ENCODE data around the gene UNCX.
"Not testable (repeated sequence)": the region's sequence is repeated elsewhere in the genome, so short reads cannot be mapped to it uniquely, and the experiment has no call there.

UNCX gene

DNA sequence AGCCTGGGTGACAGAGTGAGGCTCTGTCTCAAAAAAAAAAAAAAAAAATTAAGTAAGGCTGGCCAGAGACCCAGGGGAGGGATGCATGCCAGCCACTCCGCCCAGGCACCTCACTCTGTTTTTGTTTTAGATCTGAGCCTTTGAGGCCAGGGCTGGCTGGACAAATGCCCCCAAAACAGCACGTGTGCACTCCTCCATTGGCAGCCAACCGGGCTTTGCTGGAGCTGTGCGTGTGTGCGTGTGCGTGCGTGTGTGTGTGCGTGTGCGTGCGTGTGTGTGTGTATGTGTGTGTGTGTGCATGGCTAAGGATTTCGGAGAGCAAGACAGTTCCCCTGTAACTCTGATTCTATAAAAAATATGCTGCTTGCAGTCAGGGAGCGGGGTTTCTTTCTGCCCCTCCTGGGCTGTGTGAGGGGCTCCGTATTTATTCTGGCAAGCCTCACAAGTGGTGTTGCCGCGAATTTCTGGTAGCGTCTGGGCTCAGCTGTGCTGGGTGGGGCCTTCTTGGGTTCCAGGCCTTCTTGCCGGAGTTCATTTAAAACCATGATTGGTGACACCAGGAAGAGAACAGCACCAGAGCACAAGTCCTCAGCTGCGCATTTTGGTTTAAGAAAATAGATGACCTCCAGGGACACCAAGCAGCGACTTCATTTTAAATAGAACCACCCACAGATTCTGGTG is 28.1 kb upstream of the UNCX start:
- no peak overlapping the region for H3K4me3 ChIP-seq (ENCODE audit: low read depth, low read length)
- H3K27me3 ChIP-seq: peaks cover 86% of the 10 kb centered on the region
- no peak for TF ChIP-seq CTCF (IDR thresholded peaks at IDR 0.05; ENCODE audit: low read depth, low read length)
- H3K4me1 ChIP-seq: no peaks in the 10 kb centered on the region
- no peaks in the 10 kb centered on the region for H3K36me3 ChIP-seq
- no peaks in the 10 kb centered on the region for H3K9me3 ChIP-seq
- no peak for DNase-seq

GRCh38 chr7:1205742-1206141 is 26.9 kb upstream of the UNCX start:
- not testable (repeated sequence) for H3K9me3 ChIP-seq; DNase-seq; H3K4me3 ChIP-seq (ENCODE audit: low read depth, low read length); H3K36me3 ChIP-seq; H3K4me1 ChIP-seq
- peaks cover 86% of the 10 kb centered on the region for H3K27me3 ChIP-seq

DNA sequence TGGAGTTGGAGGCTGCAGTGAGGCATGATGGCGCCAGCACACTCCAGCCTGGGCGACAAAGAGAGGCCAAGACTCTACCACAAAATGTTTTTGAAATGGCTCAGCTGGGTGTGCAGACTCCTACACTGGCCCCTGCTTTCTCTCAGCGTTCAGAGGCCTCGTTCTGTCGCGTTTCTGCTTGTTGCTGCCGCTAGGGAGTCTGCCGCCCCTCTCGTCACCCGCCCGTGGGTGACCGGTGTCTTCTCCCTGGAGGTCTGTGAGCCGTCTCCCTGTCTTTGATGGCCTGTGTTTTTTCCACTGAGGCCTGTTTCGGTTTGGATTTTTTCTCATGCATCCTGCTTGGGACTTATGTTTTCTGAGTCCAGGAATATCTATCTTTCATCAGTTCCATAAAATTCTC is 23.6 kb upstream of the UNCX start:
- peaks cover 95% of the 10 kb centered on the region for H3K27me3 ChIP-seq
- no peaks in the 10 kb centered on the region for H3K36me3 ChIP-seq
- H3K4me3 ChIP-seq (ENCODE audit: low read depth, low read length): no peak overlapping the region
- no peak for DNase-seq
- no peaks in the 10 kb centered on the region for H3K4me1 ChIP-seq
- TF ChIP-seq CTCF (IDR thresholded peaks at IDR 0.05; ENCODE audit: low read depth, low read length): no peak
- H3K9me3 ChIP-seq: no peaks in the 10 kb centered on the region

DNA sequence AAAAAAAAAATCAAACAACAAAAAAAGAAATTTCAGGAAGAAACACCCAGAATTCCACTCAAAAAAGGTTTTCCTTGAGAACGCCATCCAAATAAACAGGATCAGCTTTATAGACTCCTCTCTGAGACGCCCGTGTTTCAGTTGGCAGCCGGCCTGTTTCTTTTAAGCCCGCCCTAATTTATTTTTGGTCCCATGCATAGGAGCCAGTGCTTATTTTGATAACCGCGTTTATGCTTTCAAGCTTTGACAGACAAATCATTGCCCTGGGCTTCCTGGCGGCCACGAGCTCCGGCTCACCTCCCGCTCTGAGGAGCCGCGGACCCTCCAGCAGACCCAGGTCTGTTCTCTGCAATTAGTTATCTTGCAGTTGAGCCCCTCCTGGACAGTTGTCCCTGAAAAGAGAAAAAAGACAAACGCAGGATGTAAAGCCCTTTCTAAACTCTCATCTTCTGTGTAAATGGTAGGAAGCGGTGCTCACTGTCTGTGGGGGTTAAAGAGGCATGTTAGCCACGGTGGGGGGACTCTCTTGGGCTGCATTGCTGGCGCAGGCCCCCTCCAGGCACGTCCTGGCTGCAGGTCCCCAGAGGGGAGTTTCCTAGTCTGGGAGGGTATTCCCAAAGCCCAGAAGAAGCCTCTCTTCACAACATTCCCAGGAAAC is 22.2 kb upstream of the UNCX start:
- Histone ChIP-seq H3K36me3 (no peaks in the 10 kb centered on the region), H3K27me3 (peaks cover 95% of the 10 kb centered on the region), H3K4me1 (no peaks in the 10 kb centered on the region), H3K4me3 (ENCODE audit: low read depth, low read length) (no peak overlapping the region), H3K9me3 (no peaks in the 10 kb centered on the region)
- DNase-seq: no peak
- no peak for TF ChIP-seq CTCF (IDR thresholded peaks at IDR 0.05; ENCODE audit: low read depth, low read length)

- H3K27me3 ChIP-seq: peaks cover 92% of the 10 kb centered on the region
- no peak for TF ChIP-seq CTCF (IDR thresholded peaks at IDR 0.05; ENCODE audit: low read depth, low read length)
- no peaks in the 10 kb centered on the region for H3K4me1 ChIP-seq
- no peaks in the 10 kb centered on the region for H3K36me3 ChIP-seq
- H3K4me3 ChIP-seq (ENCODE audit: low read depth, low read length): no peak overlapping the region
- DNase-seq: no peak
- no peaks in the 10 kb centered on the region for H3K9me3 ChIP-seq
Measured at GRCh38 chr7:1210979-1211608, 21.6 kb upstream of the UNCX start.

DNA sequence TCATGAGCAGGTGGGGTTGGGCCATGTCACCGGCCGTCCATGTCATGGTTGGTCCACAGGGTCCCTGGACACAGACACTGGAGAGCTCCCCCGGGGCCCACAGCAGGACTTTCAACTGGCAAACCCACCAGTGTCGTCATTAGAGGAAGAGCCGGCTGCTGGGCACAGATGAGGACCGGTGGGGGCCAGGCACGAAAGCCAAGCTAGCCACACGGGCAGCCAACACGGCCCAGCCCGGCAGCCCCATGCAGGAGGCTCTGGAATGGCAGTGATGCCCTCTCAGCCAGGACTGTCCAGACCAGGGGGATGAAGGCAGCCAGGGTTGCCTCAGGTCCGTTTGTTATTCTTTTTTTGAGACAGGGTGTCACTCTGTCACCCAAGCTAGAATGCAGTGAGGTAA is 21.1 kb upstream of the UNCX start:
- Histone ChIP-seq H3K36me3 (no peaks in the 10 kb centered on the region), H3K27me3 (peaks cover 89% of the 10 kb centered on the region), H3K9me3 (no peaks in the 10 kb centered on the region), H3K4me3 (ENCODE audit: low read depth, low read length) (no peak overlapping the region), H3K4me1 (no peaks in the 10 kb centered on the region)
- DNase-seq: no peak
- no peak for TF ChIP-seq CTCF (IDR thresholded peaks at IDR 0.05; ENCODE audit: low read depth, low read length)

GRCh38 chr7:1212025-1212424 is 20.6 kb upstream of the UNCX start:
- not testable (repeated sequence) for H3K4me3 ChIP-seq (ENCODE audit: low read depth, low read length); H3K36me3 ChIP-seq; H3K4me1 ChIP-seq; DNase-seq; H3K9me3 ChIP-seq
- peaks cover 88% of the 10 kb centered on the region for H3K27me3 ChIP-seq

Measured in BE2C (cell line).